KOPT-K1 (cell line): Measurements from ENCODE around the gene CEP44.
"Not testable (repeated sequence)": the region's sequence is repeated elsewhere in the genome, so short reads cannot be mapped to it uniquely, and the experiment has no call there.

ENCODE experiments used
- H3K27ac ChIP-seq: fragments of 200-600 bp; sonication (generic); 2 replicates; pipeline ENCODE4 v1.5.1; 2016; ENCODE audit warnings: antibody characterized with exemption, mild to moderate bottlenecking, low read depth, low read length; ENCODE audit not compliant: poor library complexity, severe bottlenecking
- H3K36me3 ChIP-seq: fragments of 200-600 bp; sonication (generic); 2 replicates; pipeline ENCODE4 v1.5.1; 2017; ENCODE audit warnings: antibody characterized with exemption, mild to moderate bottlenecking, low read length, moderate library complexity; ENCODE audit not compliant: insufficient read depth
- H3K9me3 ChIP-seq: fragments of 200-600 bp; sonication (generic); 2 replicates; pipeline ENCODE4 v1.5.1; 2017; ENCODE audit warnings: antibody characterized with exemption, low read length, mild to moderate bottlenecking; ENCODE audit not compliant: insufficient read depth, poor library complexity, severe bottlenecking

The CEP44 gene

GRCh38 chr4:174324236-174324635, 40.5 kb downstream of the CEP44 start:
- no peak overlapping the region for H3K27ac ChIP-seq
- H3K9me3 ChIP-seq: no peaks in the 10 kb centered on the region
- H3K36me3 ChIP-seq: peaks cover 8% of the 10 kb centered on the region; the same call in 1 of the 2 replicates

- H3K9me3 ChIP-seq: no peaks in the 10 kb centered on the region
- H3K36me3 ChIP-seq: peaks cover 3% of the 10 kb centered on the region; the same call in 1 of the 2 replicates
- no peak overlapping the region for H3K27ac ChIP-seq
These were observed 41.0 kb downstream of the CEP44 start for GRCh38 chr4:174324725-174325124.

GRCh38 chr4:174332741-174333493, 49.2 kb downstream of the CEP44 start:
- H3K27ac ChIP-seq: no peak overlapping the region
- no peaks in the 10 kb centered on the region for H3K36me3 ChIP-seq
- H3K9me3 ChIP-seq: no peaks in the 10 kb centered on the region

- no peak overlapping the region for H3K27ac ChIP-seq
- no peaks in the 10 kb centered on the region for H3K9me3 ChIP-seq
- no peaks in the 10 kb centered on the region for H3K36me3 ChIP-seq
These were observed 50.9 kb downstream of the CEP44 start for GRCh38 chr4:174334628-174335027.

GRCh38 chr4:174340714-174341113, 57.0 kb downstream of the CEP44 start:
- Histone ChIP-seq H3K9me3 (no peaks in the 10 kb centered on the region), H3K36me3 (no peaks in the 10 kb centered on the region), H3K27ac (no peak overlapping the region)

- Histone ChIP-seq H3K27ac (no peak overlapping the region), H3K36me3 (no peaks in the 10 kb centered on the region), H3K9me3 (no peaks in the 10 kb centered on the region)
These were observed 65.4 kb downstream of the CEP44 start for GRCh38 chr4:174349156-174349555.

GRCh38 chr4:174352061-174352819, 68.5 kb downstream of the CEP44 start:
- Histone ChIP-seq H3K27ac (no peak overlapping the region), H3K36me3 (no peaks in the 10 kb centered on the region), H3K9me3 (no peaks in the 10 kb centered on the region)

- no peaks in the 10 kb centered on the region for H3K36me3 ChIP-seq
- H3K27ac ChIP-seq: no peak overlapping the region
- H3K9me3 ChIP-seq: no peaks in the 10 kb centered on the region
These were observed 73.6 kb downstream of the CEP44 start for GRCh38 chr4:174357321-174357720.

- no peaks in the 10 kb centered on the region for H3K36me3 ChIP-seq
- H3K9me3 ChIP-seq: no peaks in the 10 kb centered on the region
- no peak overlapping the region for H3K27ac ChIP-seq
These were observed 74.7 kb downstream of the CEP44 start for GRCh38 chr4:174358410-174358809.

- Histone ChIP-seq H3K9me3 (no peaks in the 10 kb centered on the region), H3K36me3 (no peaks in the 10 kb centered on the region), H3K27ac (no peak overlapping the region)
These were observed 75.1 kb downstream of the CEP44 start for GRCh38 chr4:174358829-174359228.

GRCh38 chr4:174362340-174362739, 78.6 kb downstream of the CEP44 start:
- Histone ChIP-seq H3K27ac (no peak overlapping the region), H3K36me3 (no peaks in the 10 kb centered on the region), H3K9me3 (peaks cover 1% of the 10 kb centered on the region)

- not testable (repeated sequence) for H3K36me3 ChIP-seq, H3K27ac ChIP-seq, H3K9me3 ChIP-seq
These were observed 80.1 kb downstream of the CEP44 start for GRCh38 chr4:174363782-174364181.

- Histone ChIP-seq H3K27ac (no peak overlapping the region), H3K9me3 (peaks cover 7% of the 10 kb centered on the region), H3K36me3 (no peaks in the 10 kb centered on the region)
These were observed 81.4 kb downstream of the CEP44 start for GRCh38 chr4:174365018-174365587.

- Histone ChIP-seq H3K27ac (no peak overlapping the region), H3K36me3 (no peaks in the 10 kb centered on the region), H3K9me3 (peaks cover 7% of the 10 kb centered on the region)
These were observed 86.3 kb downstream of the CEP44 start for GRCh38 chr4:174369985-174370384.

GRCh38 chr4:174373821-174374220, 90.1 kb downstream of the CEP44 start:
- H3K9me3 ChIP-seq: no peaks in the 10 kb centered on the region
- H3K36me3 ChIP-seq: no peaks in the 10 kb centered on the region
- no peak overlapping the region for H3K27ac ChIP-seq
